Body of pancreas (tissue), 4 donors: ENCODE measurements around the gene SNTG2.

ENCODE experiments used
- CTCF ChIP-seq, 7 experiments: fragments of 450-650 bp in 4 of 7; fragments of 200-600 bp in 3 of 7; sonication (generic) in 3 of 7; IDR thresholded peaks; one replicate each; pipeline ENCODE4 v1.5.1; 2016 to 2019; ENCODE audit warnings: antibody characterized with exemption in 7 of 7
- POLR2A ChIP-seq, 3 donors: fragments of 450-650 bp; IDR thresholded peaks; one replicate each; pipeline ENCODE4 v1.6.1; 2016; ENCODE audit warnings: antibody characterized with exemption in 3 of 3, mild to moderate bottlenecking in 2 of 3

GRCh38 chr2:1032030-1032429 is 81.4 kb downstream of the SNTG2 start:
- TF ChIP-seq CTCF (IDR thresholded peaks at IDR 0.05) (no peak), POLR2A (IDR thresholded peaks at IDR 0.05) (no peak)
